ENCODE measurements around the gene ALAS1.

ALAS1 gene

GRCh38 chr3:52233968-52234367 lies 36.0 kb downstream of the ALAS1 start:
- no peak for DNase-seq (ENCODE audit: low read depth in 2 of 2, low spot score in 1 of 2)

- no peak for DNase-seq (ENCODE audit: low read depth in 2 of 2, low spot score in 1 of 2)
Observed at GRCh38 chr3:52234516-52235447, 36.8 kb downstream of the ALAS1 start.

GRCh38 chr3:52236424-52236886 lies 38.5 kb downstream of the ALAS1 start:
- no peak for DNase-seq (ENCODE audit: low read depth in 2 of 2, low spot score in 1 of 2)

GRCh38 chr3:52237006-52237656 lies 39.2 kb downstream of the ALAS1 start:
- no peak for DNase-seq (ENCODE audit: low read depth in 2 of 2, low spot score in 1 of 2)

GRCh38 chr3:52237657-52238172 lies 39.8 kb downstream of the ALAS1 start:
- no peak for DNase-seq (ENCODE audit: low read depth in 2 of 2, low spot score in 1 of 2)

GRCh38 chr3:52238193-52238760 lies 40.3 kb downstream of the ALAS1 start:
- no peak for DNase-seq (ENCODE audit: low read depth in 2 of 2, low spot score in 1 of 2)

- DNase-seq (ENCODE audit: low read depth in 2 of 2, low spot score in 1 of 2): peak in 1 of 2 donors; percentile 69
Observed at GRCh38 chr3:52238761-52239701, 41.1 kb downstream of the ALAS1 start, which contains the start of gene TWF2. TSS of gene TWF2 (minus strand) at chr3:52239158. CDS start at chr3:52239016, 142 bp downstream.

- DNase-seq (ENCODE audit: low read depth in 2 of 2, low spot score in 1 of 2): peak in 1 of 2 donors; percentile 22
Observed at GRCh38 chr3:52240059-52240885, 42.3 kb downstream of the ALAS1 start.

- DNase-seq (ENCODE audit: low read depth in 2 of 2, low spot score in 1 of 2): no peak
Observed at GRCh38 chr3:52240886-52241370, 43.0 kb downstream of the ALAS1 start.

GRCh38 chr3:52242039-52242438 lies 44.1 kb downstream of the ALAS1 start:
- DNase-seq (ENCODE audit: low read depth in 2 of 2, low spot score in 1 of 2): no peak

- DNase-seq (ENCODE audit: low read depth in 2 of 2, low spot score in 1 of 2): no peak
Observed at GRCh38 chr3:52243791-52244628, 46.0 kb downstream of the ALAS1 start.

- DNase-seq (ENCODE audit: low read depth in 2 of 2, low spot score in 1 of 2): peak in 1 of 2 donors; percentile 30
Observed at GRCh38 chr3:52245322-52246263, 47.6 kb downstream of the ALAS1 start, which contains the start of gene PPM1M. TSS of gene PPM1M (plus strand) at chr3:52245759. CDS start at chr3:52245825, 66 bp downstream.

GRCh38 chr3:52246264-52246620 lies 48.3 kb downstream of the ALAS1 start:
- no peak for DNase-seq (ENCODE audit: low read depth in 2 of 2, low spot score in 1 of 2)

GRCh38 chr3:52246728-52247408 lies 48.9 kb downstream of the ALAS1 start:
- DNase-seq (ENCODE audit: low read depth in 2 of 2, low spot score in 1 of 2): no peak

GRCh38 chr3:52247409-52248164 lies 49.6 kb downstream of the ALAS1 start:
- no peak for DNase-seq (ENCODE audit: low read depth in 2 of 2, low spot score in 1 of 2)

GRCh38 chr3:52248165-52248541 lies 50.2 kb downstream of the ALAS1 start:
- no peak for DNase-seq (ENCODE audit: low read depth in 2 of 2, low spot score in 1 of 2)

Measured in stimulated activated CD8-positive, alpha-beta memory T cell treated with anti-CD3 and anti-CD28 coated beads, Interleukin-4, amount 100 ng/mL, for 1 hour (primary cell).